OCI-LY1 (cell line): Measurements from ENCODE around the gene CTCFL.

ENCODE experiments used
- CTCF ChIP-seq: fragments of 200-600 bp; sonication (generic), shearing (Covaris generic); IDR thresholded peaks from 2 replicates; pipeline ENCODE4 v1.5.1; 2017; ENCODE audit warnings: mild to moderate bottlenecking, antibody characterized with exemption, low read length, moderate library complexity, mixed read lengths
- EZH2 ChIP-seq: fragments of 200-600 bp; sonication (generic), shearing (Covaris generic); IDR thresholded peaks from 2 replicates; pipeline ENCODE4 v1.8.0; 2017; ENCODE audit warnings: borderline replicate concordance, mixed run types, mild to moderate bottlenecking, antibody characterized with exemption, low read length, moderate library complexity, mixed read lengths

- TF ChIP-seq EZH2 = no peak
- TF ChIP-seq CTCF = no peak
These were observed 1.2 kb downstream of the CTCFL start for GRCh38 chr20:57523782-57524181.
